H9 (cell line): ENCODE results near the gene RTP2. TPM values are rescaled to one million over a fixed set of nuclear protein-coding genes. Genes with fewer than 3 reads are reported as not detected.

Experiments used
- DNase-seq: peaks from one replicate; pipeline ENCODE4 v3.0.0-alpha.2; 2017
- H2AFZ ChIP-seq: one replicate; pipeline ENCODE4 v1.6.1; 2013; ENCODE audit warnings: mild to moderate bottlenecking, low read length, control low read depth, moderate library complexity
- H2AK5ac ChIP-seq: 2 replicates; pipeline ENCODE4 v1.6.1; 2013; ENCODE audit warnings: low read length, control low read depth, mixed read lengths; ENCODE audit not compliant: insufficient read length
- H2BK120ac ChIP-seq: one replicate; pipeline ENCODE4 v1.6.1; 2013; ENCODE audit warnings: low read depth, mild to moderate bottlenecking, low read length, control low read depth, inconsistent platforms; ENCODE audit not compliant: poor library complexity, severe bottlenecking
- H2BK12ac ChIP-seq: 2 replicates; pipeline ENCODE4 v1.6.1; 2013; ENCODE audit warnings: low read length, control low read depth, mixed read lengths, low read depth; ENCODE audit not compliant: insufficient read length
- H2BK15ac ChIP-seq: 2 replicates; pipeline ENCODE4 v1.6.1; 2013; ENCODE audit warnings: low read depth, low read length, control low read depth
- H2BK20ac ChIP-seq: one replicate; pipeline ENCODE4 v1.6.1; 2013; ENCODE audit warnings: low read depth, mild to moderate bottlenecking, low read length, control low read depth, inconsistent platforms; ENCODE audit not compliant: poor library complexity, severe bottlenecking
- H2BK5ac ChIP-seq: 2 replicates; pipeline ENCODE4 v1.6.1; 2013; ENCODE audit warnings: low read length, control low read depth, mixed read lengths; ENCODE audit not compliant: insufficient read length
- H3K14ac ChIP-seq: 2 replicates; pipeline ENCODE4 v1.6.1; 2013; ENCODE audit warnings: low read length, control low read depth; ENCODE audit not compliant: insufficient read depth
- H3K18ac ChIP-seq: 2 replicates; pipeline ENCODE4 v1.6.1; 2013; ENCODE audit warnings: low read depth, mild to moderate bottlenecking, mixed read lengths, low read length, control low read depth; ENCODE audit not compliant: insufficient read length
- H3K23ac ChIP-seq: 2 replicates; pipeline ENCODE4 v1.6.1; 2013; ENCODE audit warnings: low read length, control low read depth, mixed read lengths, low read depth; ENCODE audit not compliant: insufficient read length
- H3K23me2 ChIP-seq: 2 replicates; pipeline ENCODE4 v1.6.1; 2013; ENCODE audit warnings: low read depth, mild to moderate bottlenecking, mixed read lengths, low read length, control low read depth; ENCODE audit not compliant: insufficient read length, poor library complexity, severe bottlenecking
- H3K27ac ChIP-seq: 2 replicates; pipeline ENCODE4 v1.5.1; 2013; ENCODE audit warnings: low read length, control low read depth, mixed read lengths, low read depth; ENCODE audit not compliant: insufficient read length
- H3K27me3 ChIP-seq: 2 replicates; pipeline ENCODE4 v1.6.1; 2013; ENCODE audit warnings: low read length, control low read depth, inconsistent platforms; ENCODE audit not compliant: insufficient read depth
- H3K4ac ChIP-seq: 2 replicates; pipeline ENCODE4 v1.6.1; 2013; ENCODE audit warnings: low read depth, mild to moderate bottlenecking, control low read depth, inconsistent platforms, low read length, moderate library complexity
- H3K4me1 ChIP-seq: 2 replicates; pipeline ENCODE4 v1.6.1; 2013; ENCODE audit warnings: low read length, control low read depth, inconsistent platforms; ENCODE audit not compliant: insufficient read depth
- H3K4me2 ChIP-seq: 2 replicates; pipeline ENCODE4 v1.6.1; 2013; ENCODE audit warnings: low read length, control low read depth, mixed read lengths; ENCODE audit not compliant: insufficient read length, insufficient read depth
- H3K56ac ChIP-seq: 2 replicates; pipeline ENCODE4 v1.6.1; 2013; ENCODE audit warnings: low read depth, mild to moderate bottlenecking, mixed read lengths, low read length, control low read depth; ENCODE audit not compliant: insufficient read length
- H3K79me1 ChIP-seq: 2 replicates; pipeline ENCODE4 v1.6.1; 2013; ENCODE audit warnings: low read depth, mild to moderate bottlenecking, moderate library complexity, low read length, control low read depth, inconsistent platforms; ENCODE audit not compliant: insufficient read depth, poor library complexity, severe bottlenecking
- H3K79me2 ChIP-seq: 2 replicates; pipeline ENCODE4 v1.6.1; 2013; ENCODE audit warnings: low read length, control low read depth, inconsistent platforms; ENCODE audit not compliant: insufficient read depth
- H3K9ac ChIP-seq: 2 replicates; pipeline ENCODE4 v1.6.1; 2013; ENCODE audit warnings: low read length, control low read depth, mixed read lengths; ENCODE audit not compliant: insufficient read length; ENCODE audit errors: extremely low read depth
- H3K9me3 ChIP-seq: one replicate; pipeline ENCODE4 v1.6.1; 2013; ENCODE audit warnings: low read depth, low read length, inconsistent platforms; ENCODE audit not compliant: control insufficient read depth
- H3T11ph ChIP-seq: one replicate; pipeline ENCODE4 v1.6.1; 2013; ENCODE audit warnings: mild to moderate bottlenecking, low read length, control low read depth, inconsistent platforms
- H4K20me1 ChIP-seq: one replicate; pipeline ENCODE4 v1.6.1; 2013; ENCODE audit not compliant: control insufficient read depth, insufficient read length, insufficient read depth
- H4K5ac ChIP-seq: 2 replicates; pipeline ENCODE4 v1.6.1; 2013; ENCODE audit warnings: low read depth, mild to moderate bottlenecking, mixed read lengths, low read length, control low read depth; ENCODE audit not compliant: insufficient read length
- H4K8ac ChIP-seq: replicated peaks from 2 replicates; pipeline ENCODE4 v1.6.1; 2013; ENCODE audit warnings: low read length, control low read depth, mixed read lengths, low read depth; ENCODE audit not compliant: insufficient read length
- H4K91ac ChIP-seq: 2 replicates; pipeline ENCODE4 v1.6.1; 2013; ENCODE audit warnings: low read depth, mild to moderate bottlenecking, moderate library complexity, mixed read lengths, low read length, control low read depth; ENCODE audit not compliant: insufficient read length
- H3K27ac Mint-ChIP-seq, 3 experiments: 2 replicates in 2 of 3; 3 replicates in 1 of 3; pipeline ENCODE4 v1.8.0; 2020 to 2021; ENCODE audit warnings: mixed read lengths in 3 of 3, mild to moderate bottlenecking in 1 of 3, moderate library complexity in 1 of 3
- H3K27me3 Mint-ChIP-seq: 2 replicates; pipeline ENCODE4 v1.8.0; 2021; ENCODE audit warnings: low read depth, mild to moderate bottlenecking, moderate library complexity, mixed read lengths
- H3K36me3 Mint-ChIP-seq, 3 experiments: 2 replicates in 2 of 3; 3 replicates in 1 of 3; pipeline ENCODE4 v1.8.0; 2020 to 2021; ENCODE audit warnings: low read depth in 3 of 3, mixed read lengths in 3 of 3; ENCODE audit not compliant: insufficient read depth in 1 of 3
- H3K4me1 Mint-ChIP-seq, 2 experiments: 2 replicates each; pipeline ENCODE4 v1.8.0; 2020; ENCODE audit warnings: mixed read lengths in 2 of 2
- H3K4me3 Mint-ChIP-seq, 2 experiments: 2 replicates in 1 of 2; 3 replicates in 1 of 2; pipeline ENCODE4 v1.8.0; 2020 to 2021; ENCODE audit warnings: mild to moderate bottlenecking in 2 of 2, mixed read lengths in 2 of 2, moderate library complexity in 1 of 2
- H3K9me3 Mint-ChIP-seq, 2 experiments: 2 replicates in 1 of 2; 3 replicates in 1 of 2; pipeline ENCODE4 v1.8.0; 2020; ENCODE audit warnings: mild to moderate bottlenecking in 2 of 2, mixed read lengths in 2 of 2, moderate library complexity in 1 of 2
- WGBS: extraction: QIAGEN DNeasy Blood & Tissue Kit; methylation state at CpG from one replicate; pipeline ENCODE4 v1.1.7; 2013; ENCODE audit warnings: missing lambda C conversion rate, low lambda C conversion rate, mixed read lengths; ENCODE audit not compliant: insufficient read length; ENCODE audit errors: extremely low coverage; 5-methylcytosine and 5-hydroxymethylcytosine counted together
- total RNA-seq: library from RNA; stranded (reverse); gene quantifications from 2 replicates; pipeline ENCODE4 v1.2.1, GENCODE V29; 2021
- TF ChIP-seq, protein P1 (sequence below): fragments of 200-600 bp; sonication (generic); conservative IDR thresholded peaks from 3 replicates; pipeline ENCODE4 v1.8.0; 2021; ENCODE audit warnings: antibody characterized with exemption, mild to moderate bottlenecking

RTP2 gene
- total RNA-seq, 1 experiment from 2014 or later = not detected

DNA sequence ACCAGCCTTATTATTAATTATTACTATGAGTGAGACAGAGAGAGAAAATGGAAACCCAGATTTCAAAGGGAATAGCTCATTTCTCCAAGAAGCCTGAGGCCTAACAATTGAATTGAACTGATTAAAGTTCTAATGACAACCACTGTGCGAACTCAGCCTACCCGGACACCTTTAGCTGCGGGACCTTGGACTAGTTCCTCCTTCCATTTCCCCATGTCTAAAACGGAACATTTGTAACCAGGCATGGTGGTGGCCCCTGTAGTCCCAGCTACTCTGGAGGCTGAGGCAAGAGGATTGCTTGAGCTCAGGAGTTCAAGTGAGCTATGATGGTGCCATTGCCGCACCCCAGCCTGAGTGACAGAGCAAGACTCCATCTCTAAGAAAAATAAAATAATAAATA is 16.4 kb upstream of the RTP2 start:
- Mint-ChIP-seq H3K27me3 (peaks cover 9% of the 10 kb centered on the region), H3K36me3 (peaks cover 0 to 30% (median 21%) of the 10 kb centered on the region in 3 experiments; a peak in 5 of 7 replicates), H3K9me3 (no peaks in the 10 kb centered on the region; a peak in 1 of 5 replicates), H3K27ac (no peak overlapping the region), H3K4me3 (no peak overlapping the region), H3K4me1 (peaks cover 22 to 30% of the 10 kb centered on the region in 2 experiments)
- Histone ChIP-seq H4K5ac (no peak overlapping the region), H2AFZ (no peak overlapping the region), H4K8ac (no peak overlapping the region), H3K9me3 (no peaks in the 10 kb centered on the region), H4K20me1 (no peaks in the 10 kb centered on the region), H3K27me3 (no peaks in the 10 kb centered on the region), H4K91ac (no peak overlapping the region), H3K4me2 (no peak overlapping the region), H3K56ac (no peak overlapping the region), H3K79me2 (no peaks in the 10 kb centered on the region), H3K9ac (no peak overlapping the region), H2BK12ac (no peak overlapping the region), H3K27ac (no peak overlapping the region), H2BK5ac (no peak overlapping the region), H2BK120ac (no peak overlapping the region), H2BK15ac (no peak overlapping the region), H3T11ph (no peak overlapping the region), H2AK5ac (no peak overlapping the region), H3K4ac (no peak overlapping the region), H3K23me2 (no peaks in the 10 kb centered on the region), H3K4me1 (no peaks in the 10 kb centered on the region), H3K79me1 (no peaks in the 10 kb centered on the region), H3K14ac (no peak overlapping the region), H3K18ac (no peak overlapping the region), H3K23ac (no peak overlapping the region), H2BK20ac (no peak overlapping the region)
- no peak for DNase-seq
- TF ChIP-seq, protein P1, sequence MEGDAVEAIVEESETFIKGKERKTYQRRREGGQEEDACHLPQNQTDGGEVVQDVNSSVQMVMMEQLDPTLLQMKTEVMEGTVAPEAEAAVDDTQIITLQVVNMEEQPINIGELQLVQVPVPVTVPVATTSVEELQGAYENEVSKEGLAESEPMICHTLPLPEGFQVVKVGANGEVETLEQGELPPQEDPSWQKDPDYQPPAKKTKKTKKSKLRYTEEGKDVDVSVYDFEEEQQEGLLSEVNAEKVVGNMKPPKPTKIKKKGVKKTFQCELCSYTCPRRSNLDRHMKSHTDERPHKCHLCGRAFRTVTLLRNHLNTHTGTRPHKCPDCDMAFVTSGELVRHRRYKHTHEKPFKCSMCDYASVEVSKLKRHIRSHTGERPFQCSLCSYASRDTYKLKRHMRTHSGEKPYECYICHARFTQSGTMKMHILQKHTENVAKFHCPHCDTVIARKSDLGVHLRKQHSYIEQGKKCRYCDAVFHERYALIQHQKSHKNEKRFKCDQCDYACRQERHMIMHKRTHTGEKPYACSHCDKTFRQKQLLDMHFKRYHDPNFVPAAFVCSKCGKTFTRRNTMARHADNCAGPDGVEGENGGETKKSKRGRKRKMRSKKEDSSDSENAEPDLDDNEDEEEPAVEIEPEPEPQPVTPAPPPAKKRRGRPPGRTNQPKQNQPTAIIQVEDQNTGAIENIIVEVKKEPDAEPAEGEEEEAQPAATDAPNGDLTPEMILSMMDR = no peak
- WGBS = no CpG with 5 or more reads among the region's 5 CpGs
